HG03095 (cell line): ENCODE results near the gene SIRT2.

ENCODE experiments used
- ATAC-seq: cut with Tn5 transposase; IDR thresholded peaks from one replicate; pipeline ENCODE4 v1.9.1; 2021; ENCODE audit warnings: moderate library complexity; ENCODE audit not compliant: unreplicated experiment

The SIRT2 gene

GRCh38 chr19:38920602-38921419, 21.4 kb upstream of the SIRT2 start:
- no peak for ATAC-seq

GRCh38 chr19:38919837-38920601, 20.6 kb upstream of the SIRT2 start:
- ATAC-seq: no peak

GRCh38 chr19:38918526-38918925, 19.1 kb upstream of the SIRT2 start:
- ATAC-seq: no peak

GRCh38 chr19:38917921-38918491, 18.6 kb upstream of the SIRT2 start:
- no peak for ATAC-seq

- no peak for ATAC-seq
Observed at GRCh38 chr19:38917516-38917915, 18.1 kb upstream of the SIRT2 start.

GRCh38 chr19:38915329-38916321, 16.2 kb upstream of the SIRT2 start:
- ATAC-seq: no peak

- ATAC-seq: no peak
Observed at GRCh38 chr19:38913958-38914357, 14.5 kb upstream of the SIRT2 start.

GRCh38 chr19:38912600-38913514, 13.4 kb upstream of the SIRT2 start:
- no peak for ATAC-seq

- no peak for ATAC-seq
Observed at GRCh38 chr19:38911388-38912001, 12.1 kb upstream of the SIRT2 start.

GRCh38 chr19:38910488-38910887, 11.1 kb upstream of the SIRT2 start:
- ATAC-seq: no peak

- no peak for ATAC-seq
Observed at GRCh38 chr19:38908911-38909310, 9.5 kb upstream of the SIRT2 start.

GRCh38 chr19:38907670-38908069, 8.3 kb upstream of the SIRT2 start:
- no peak for ATAC-seq

GRCh38 chr19:38907227-38907626, 7.8 kb upstream of the SIRT2 start:
- ATAC-seq: no peak

GRCh38 chr19:38905620-38906019, 6.2 kb upstream of the SIRT2 start:
- ATAC-seq: no peak

GRCh38 chr19:38904581-38905539, 5.4 kb upstream of the SIRT2 start:
- ATAC-seq: no peak

- ATAC-seq: no peak
Observed at GRCh38 chr19:38901683-38902082, 2.3 kb upstream of the SIRT2 start.

GRCh38 chr19:38900743-38901190, 1.3 kb upstream of the SIRT2 start:
- no peak for ATAC-seq

GRCh38 chr19:38900202-38900629, 798 bp upstream of the SIRT2 start:
- no peak for ATAC-seq
